Measurements from ENCODE around the gene ZNF569. TPM values are rescaled to one million over a fixed set of nuclear protein-coding genes. Genes with fewer than 3 reads are reported as not detected.

The ZNF569 gene
- total and polyA plus RNA-seq, 2 of the 13 experiments (the other 11 are each of a cell fraction or from before 2014, with no cell fraction given), result 1.4 to 5.7 TPM

GRCh38 chr19:37466798-37467607, at the start of gene ZNF569 (continued):
- TF ChIP-seq HNF1A (IDR thresholded peaks at IDR 0.05; ENCODE audit: low read depth), result peak; percentile 49; the same call in 1 of the 2 replicates
- TF ChIP-seq HNF1A (CRISPR knock-in tag; IDR thresholded peaks at IDR 0.05; ENCODE audit: borderline replicate concordance), result no peak
- TF ChIP-seq ZNF629 (CRISPR knock-in tag; conservative IDR thresholded peaks at IDR 0.05), result no peak
- no peak for TF ChIP-seq HNRNPK (IDR thresholded peaks at IDR 0.05; ENCODE audit: low read depth, low read length, poor library complexity, severe bottlenecking)
- TF ChIP-seq ZNF275 (CRISPR knock-in tag; IDR thresholded peaks at IDR 0.05; ENCODE audit: borderline replicate concordance), result no peak; the same call in 1 of the 2 replicates
- TF ChIP-seq IKZF1 (IDR thresholded peaks at IDR 0.05), result no peak
- TF ChIP-seq MAX (IDR thresholded peaks at IDR 0.05), result no peak; the same call in 1 of the 2 replicates
- no peak; the same call in 1 of the 2 replicates for TF ChIP-seq THRA (CRISPR knock-in tag; IDR thresholded peaks at IDR 0.05; ENCODE audit: borderline replicate concordance)
- TF ChIP-seq SCMH1 (CRISPR knock-in tag; IDR thresholded peaks at IDR 0.05; ENCODE audit: borderline replicate concordance), result no peak
- no peak for TF ChIP-seq AHDC1 (CRISPR knock-in tag; IDR thresholded peaks at IDR 0.05; ENCODE audit: borderline replicate concordance)
- no peak for TF ChIP-seq MTF1 (CRISPR knock-in tag; IDR thresholded peaks at IDR 0.05)
- TF ChIP-seq TERF1 (CRISPR knock-in tag; IDR thresholded peaks at IDR 0.05), result no peak
- no peak for TF ChIP-seq LCORL (IDR thresholded peaks at IDR 0.05)
- TF ChIP-seq LCORL (CRISPR knock-in tag; IDR thresholded peaks at IDR 0.05), result peak; percentile 27; the same call in 1 of the 2 replicates

Measured in HepG2 (cell line).